IMR-90 (cell line): ENCODE data around the gene CEP70. TPM values are rescaled to one million over a fixed set of nuclear protein-coding genes. Genes with fewer than 3 reads are reported as not detected.

Experiments
- ATAC-seq: fragments of 200-7000 bp; cut with Tn5 transposase; 2 replicates; pipeline ENCODE4 v1.9.1; 2020; ENCODE audit warnings: low read depth, mild to moderate bottlenecking, moderate library complexity
- BruUV-seq: library from RNA; stranded (reverse); fragments of 400-500 nt; replicated peaks from 2 replicates; lab custom pipeline; 2021; lab: Mats Ljungman, UMichigan
- CTCF ChIA-PET: fragments of 300-600 bp; formaldehyde crosslinking; extraction: SDS; loops from one replicate; lab custom pipeline; 2021; ENCODE audit warnings: antibody characterized with exemption; lab: Yijun Ruan, JAX
- POLR2A ChIA-PET: fragments of 300-600 bp; sonication (Branson Sonifier 250); formaldehyde crosslinking; loops from one replicate; lab custom pipeline; 2022; ENCODE audit warnings: antibody characterized with exemption; ENCODE audit not compliant: unreplicated experiment; lab: Charles Lee
- DNase-seq: peaks from one replicate; pipeline ENCODE4 v3.0.0; 2013
- H2AFZ ChIP-seq: replicated peaks from 2 replicates; pipeline ENCODE3; 2013; ENCODE audit warnings: low read length, mild to moderate bottlenecking; ENCODE audit not compliant: poor library complexity
- H2AK5ac ChIP-seq: 2 replicates; pipeline ENCODE4 v1.6.1; 2013; ENCODE audit warnings: low read depth, low read length, inconsistent platforms
- H2AK9ac ChIP-seq: replicated peaks from 2 replicates; pipeline ENCODE3; 2013; ENCODE audit warnings: mild to moderate bottlenecking, low read depth, low read length, moderate library complexity; ENCODE audit not compliant: poor library complexity
- H2BK120ac ChIP-seq: 2 replicates; pipeline ENCODE4 v1.6.1; 2013; ENCODE audit warnings: low read depth, low read length, inconsistent platforms
- H2BK15ac ChIP-seq: 3 replicates; pipeline ENCODE4 v1.6.1; 2013; ENCODE audit warnings: low read depth, low read length, inconsistent platforms
- H2BK20ac ChIP-seq: 2 replicates; pipeline ENCODE4 v1.6.1; 2013; ENCODE audit warnings: low read depth, mild to moderate bottlenecking, inconsistent platforms, low read length, moderate library complexity
- H2BK5ac ChIP-seq: 2 replicates; pipeline ENCODE4 v1.6.1; 2013; ENCODE audit warnings: mild to moderate bottlenecking, low read depth, low read length, inconsistent platforms; ENCODE audit not compliant: poor library complexity, severe bottlenecking
- H3K14ac ChIP-seq: replicated peaks from 2 replicates; pipeline ENCODE4 v1.6.1; 2013; ENCODE audit warnings: low read depth, low read length, inconsistent platforms
- H3K18ac ChIP-seq: 2 replicates; pipeline ENCODE4 v1.6.1; 2013; ENCODE audit warnings: low read depth, low read length, control low read depth
- H3K23ac ChIP-seq: 2 replicates; pipeline ENCODE4 v1.6.1; 2013; ENCODE audit warnings: low read depth, low read length, inconsistent platforms
- H3K27ac ChIP-seq: 2 replicates; pipeline ENCODE4 v1.5.1; 2013; ENCODE audit warnings: mild to moderate bottlenecking, control low read depth, low read length; ENCODE audit not compliant: insufficient read depth
- H3K27me3 ChIP-seq: 2 replicates; pipeline ENCODE4 v1.6.1; 2013; ENCODE audit warnings: low read length; ENCODE audit not compliant: control insufficient read depth, insufficient read depth
- H3K36me3 ChIP-seq: 2 replicates; pipeline ENCODE4 v1.6.1; 2013; ENCODE audit warnings: low read length, mixed read lengths; ENCODE audit not compliant: control insufficient read depth, insufficient read depth
- H3K4ac ChIP-seq: 2 replicates; pipeline ENCODE4 v1.6.1; 2013; ENCODE audit warnings: low read depth, low read length, inconsistent platforms
- H3K4me1 ChIP-seq: 2 replicates; pipeline ENCODE4 v1.6.1; 2013; ENCODE audit warnings: low read length, mixed read lengths; ENCODE audit not compliant: control insufficient read depth, insufficient read depth
- H3K4me2 ChIP-seq: 2 replicates; pipeline ENCODE4 v1.6.1; 2013; ENCODE audit warnings: low read depth, mild to moderate bottlenecking, control low read depth, low read length, moderate library complexity
- H3K4me3 ChIP-seq: 2 replicates; pipeline ENCODE4 v1.5.1; 2013; ENCODE audit warnings: low read depth, mild to moderate bottlenecking, control low read depth, low read length, moderate library complexity; ENCODE audit not compliant: insufficient read depth
- H3K56ac ChIP-seq: 2 replicates; pipeline ENCODE4 v1.6.1; 2013; ENCODE audit warnings: low read length, inconsistent platforms; ENCODE audit not compliant: insufficient read depth; ENCODE audit errors: extremely low read depth
- H3K79me1 ChIP-seq, 2 experiments: 2 replicates each; pipeline ENCODE4 v1.6.1; 2013; ENCODE audit warnings: low read length in 2 of 2, inconsistent platforms in 1 of 2, low read depth in 1 of 2
- H3K9ac ChIP-seq: 2 replicates; pipeline ENCODE4 v1.6.1; 2013; ENCODE audit warnings: low read depth, low read length, control low read depth
- H3K9me1 ChIP-seq: 2 replicates; pipeline ENCODE4 v1.6.1; 2013; ENCODE audit warnings: low read length, inconsistent platforms; ENCODE audit not compliant: insufficient read depth
- H3K9me3 ChIP-seq: 2 replicates; pipeline ENCODE4 v1.6.1; 2013; ENCODE audit warnings: low read length; ENCODE audit not compliant: control insufficient read depth, insufficient read depth
- H4K20me1 ChIP-seq: 2 replicates; pipeline ENCODE4 v1.6.1; 2013; ENCODE audit warnings: low read length, inconsistent platforms; ENCODE audit not compliant: insufficient read depth
- H4K5ac ChIP-seq: 2 replicates; pipeline ENCODE4 v1.6.1; 2013; ENCODE audit warnings: mild to moderate bottlenecking, low read depth, low read length, control low read depth
- H4K8ac ChIP-seq, 2 experiments: 2 replicates each; pipeline ENCODE4 v1.6.1; 2013; ENCODE audit warnings: low read depth in 2 of 2, low read length in 2 of 2, control low read depth in 1 of 2, inconsistent platforms in 1 of 2
- H4K91ac ChIP-seq: 2 replicates; pipeline ENCODE4 v1.6.1; 2013; ENCODE audit warnings: low read depth, low read length, inconsistent platforms; ENCODE audit not compliant: insufficient read depth
- CEBPB ChIP-seq: IDR thresholded peaks from 2 replicates; pipeline ENCODE4 v1.6.1; 2012; ENCODE audit warnings: low read depth, low read length, improper control_type of control experiment
- MAFK ChIP-seq: IDR thresholded peaks from 2 replicates; pipeline ENCODE4 v1.6.1; 2012; ENCODE audit warnings: low read depth, low read length, improper control_type of control experiment
- POLR2A ChIP-seq: IDR thresholded peaks from 2 replicates; pipeline ENCODE4 v1.6.1; 2012; ENCODE audit warnings: mild to moderate bottlenecking, low read depth, low read length
- RAD21 ChIP-seq: IDR thresholded peaks from 2 replicates; pipeline ENCODE4 v1.6.1; 2012; ENCODE audit warnings: low read length, improper control_type of control experiment
- WGBS, 2 experiments: methylation state at CpG; one replicate each; pipeline versions ENCODE4 v1.1.5 to v1.1.7; 2013; ENCODE audit warnings: missing lambda C conversion rate in 2 of 2; ENCODE audit not compliant: insufficient read length in 1 of 2; ENCODE audit errors: extremely low coverage in 2 of 2; 5-methylcytosine and 5-hydroxymethylcytosine counted together
- dilution Hi-C: fragments of 300-500 bp; cut with HindIII; formaldehyde crosslinking; loops from one replicate; pipeline ENCODE4 v1.14.3; 2018; ENCODE audit warnings: low sequenced_read_pairs; ENCODE audit not compliant: unreplicated experiment
- in situ Hi-C: fragments of 300-500 bp; cut with MboI; formaldehyde crosslinking; loops from 3 replicates; pipeline ENCODE4 v1.14.3; 2019; ENCODE audit warnings: low sequenced_read_pairs, inconsistent platforms, mixed read lengths
- intact Hi-C: fragments of 100-400 bp; cut with micrococcal nuclease; formaldehyde crosslinking; loops from 2 replicates; pipeline ENCODE4 v1.10.0; 2022
- polyA plus RNA-seq, 3 experiments: library from polyadenylated mRNA; depleted of rRNA; stranded (reverse); fragments of >200 nt; gene quantifications; 2 replicates each; pipeline ENCODE4 v1.2.3, GENCODE V29; 2012; ENCODE audit warnings: low replicate concordance in 1 of 3
- total RNA-seq: library from RNA; depleted of rRNA; stranded (reverse); fragments of >200 nt; gene quantifications from 2 replicates; pipeline ENCODE4 v1.2.3, GENCODE V29; 2012

CEP70 gene
- total and polyA plus RNA-seq, 2 of the 4 experiments (the other 2 are of a cell fraction), result 4.6 to 11.1 TPM

DNA sequence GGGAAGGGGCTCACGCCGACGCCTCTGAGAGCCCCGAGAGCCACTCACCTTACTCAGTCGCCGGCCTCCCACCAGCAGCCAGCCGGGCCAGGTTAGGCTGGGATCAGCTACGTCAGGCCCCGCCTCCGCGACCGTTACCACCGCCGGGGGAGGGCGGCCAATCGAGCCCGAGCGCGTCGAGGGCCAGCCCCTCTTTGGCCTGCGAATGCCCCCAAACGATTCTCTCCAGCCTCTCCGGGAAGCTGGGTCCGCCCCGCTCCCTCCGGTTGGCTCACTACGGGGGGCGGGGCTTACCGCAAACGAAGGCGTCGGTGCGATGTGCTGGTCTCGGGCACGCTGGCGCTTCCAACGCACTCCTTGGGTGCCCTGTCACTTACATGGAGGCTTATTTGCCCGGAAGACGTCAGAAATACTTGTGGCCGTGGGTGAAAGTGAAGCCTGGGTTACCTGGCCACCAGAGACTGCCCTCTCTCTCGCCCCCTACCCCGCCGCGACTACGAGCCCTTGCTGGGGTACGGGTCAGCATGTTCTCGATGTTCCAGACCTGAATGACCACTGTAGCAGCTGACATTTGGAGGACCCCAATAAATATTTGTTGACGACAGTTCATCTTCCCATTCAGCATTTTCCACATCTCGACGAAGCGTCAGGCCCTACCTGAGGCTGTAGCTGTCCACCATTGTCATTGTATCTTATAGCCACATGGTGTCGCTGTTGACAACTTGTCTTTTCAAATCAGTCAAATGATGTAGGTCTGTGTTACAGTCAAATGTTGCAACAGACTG, at the start of gene CEP70 (continued):
- TF ChIP-seq MAFK, result no peak

DNA sequence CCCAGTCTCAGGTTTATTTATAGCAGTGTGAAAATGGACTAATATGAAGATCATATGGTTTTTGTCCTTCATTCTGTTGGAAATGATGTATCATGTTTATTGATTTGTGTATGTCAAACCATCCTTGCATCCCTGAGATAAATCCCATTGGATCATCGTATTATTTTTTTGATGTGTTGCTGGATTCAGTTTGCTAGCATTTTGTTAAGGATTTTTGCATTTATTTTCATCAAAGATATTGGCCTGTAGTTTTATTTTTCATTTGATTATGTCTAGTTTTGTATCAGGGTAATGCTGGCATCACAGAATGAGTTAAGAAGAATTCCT, 48.8 kb upstream of the CEP70 start:
- H4K5ac ChIP-seq, result no peak overlapping the region
- no peak overlapping the region for H2BK20ac ChIP-seq
- no peak overlapping the region for H3K56ac ChIP-seq
- H3K4me2 ChIP-seq, result no peak overlapping the region
- no peak overlapping the region for H2BK5ac ChIP-seq
- no peak overlapping the region for H2BK15ac ChIP-seq
- WGBS, 2 experiments, result no CpG with 5 or more reads among the region's 1 CpG
- H3K36me3 ChIP-seq, result no peaks in the 10 kb centered on the region
- H3K4me3 ChIP-seq, result no peak overlapping the region
- no peak overlapping the region for H2BK120ac ChIP-seq
- H3K18ac ChIP-seq, result no peak overlapping the region
- ATAC-seq (no peak), DNase-seq (no peak)
- H2AK9ac ChIP-seq, result no peak overlapping the region
- no peaks in the 10 kb centered on the region for H3K9me1 ChIP-seq
- no peak overlapping the region for H4K91ac ChIP-seq
- CTCF ChIA-PET, result no interaction called here
- H4K20me1 ChIP-seq, result no peaks in the 10 kb centered on the region
- peaks cover 11% of the 10 kb centered on the region for H3K9me3 ChIP-seq
- no peak overlapping the region for H2AFZ ChIP-seq
- H3K27ac ChIP-seq, result no peak overlapping the region
- no peak overlapping the region for H3K4ac ChIP-seq
- H3K23ac ChIP-seq, result no peak overlapping the region
- TF ChIP-seq POLR2A (no peak), RAD21 (no peak), MAFK (no peak), CEBPB (no peak)
- no peaks in the 10 kb centered on the region for H3K4me1 ChIP-seq
- dilution Hi-C loops (no loop called here), in situ Hi-C loops (no loop called here), intact Hi-C loops (no loop called here)
- H3K9ac ChIP-seq, result no peak overlapping the region
- no TSS peak for BruUV-seq
- POLR2A ChIA-PET, result no interaction called here
- H3K14ac ChIP-seq, result no peak overlapping the region
- H2AK5ac ChIP-seq, result no peak overlapping the region
- H3K79me1 ChIP-seq, result no peaks in the 10 kb centered on the region
- H4K8ac ChIP-seq, result no peak overlapping the region
- no peaks in the 10 kb centered on the region for H3K27me3 ChIP-seq
